H1 (cell line): ENCODE results near the gene RPL37. TPM values are rescaled to one million over a fixed set of nuclear protein-coding genes. Genes with fewer than 3 reads are reported as not detected.
"Not testable (repeated sequence)": the region's sequence is repeated elsewhere in the genome, so short reads cannot be mapped to it uniquely, and the experiment has no call there.

Source experiments
- CTCF ChIA-PET: fragments of 300-600 bp; sonication (Branson Sonifier 250); formaldehyde crosslinking; loops from one replicate; lab custom pipeline; 2021; ENCODE audit not compliant: partially characterized antibody; lab: Charles Lee
- POLR2A ChIA-PET: fragments of 300-600 bp; sonication (Branson Sonifier 250); formaldehyde crosslinking; loops from one replicate; lab custom pipeline; 2021; ENCODE audit warnings: inconsistent platforms; ENCODE audit not compliant: partially characterized antibody; lab: Charles Lee
- DNase-seq, 2 experiments: peaks; one replicate each; pipeline versions ENCODE4 v3.0.0 to v3.0.0-alpha.2; 2010 to 2022; ENCODE audit warnings: low spot score in 2 of 2, low read depth in 1 of 2, mixed read lengths in 1 of 2
- FAIRE-seq: peaks from 2 replicates; lab custom pipeline; 2011; peaks lifted over from hg19 to GRCh38; lab: Jason Lieb, UNC
- H2AFZ ChIP-seq: 2 replicates; pipeline ENCODE4 v1.8.1; 2012; ENCODE audit warnings: low read length, inconsistent platforms
- H2AK5ac ChIP-seq: 2 replicates; pipeline ENCODE4 v1.6.1; 2013; ENCODE audit warnings: low read depth, low read length
- H2BK120ac ChIP-seq: replicated peaks from 2 replicates; pipeline ENCODE3; 2013; ENCODE audit warnings: low read depth, low read length, inconsistent platforms
- H2BK12ac ChIP-seq: 2 replicates; pipeline ENCODE4 v1.6.1; 2013; ENCODE audit warnings: low read depth, low read length
- H2BK15ac ChIP-seq: 2 replicates; pipeline ENCODE4 v1.6.1; 2013; ENCODE audit warnings: low read length
- H2BK20ac ChIP-seq: 2 replicates; pipeline ENCODE4 v1.6.1; 2013; ENCODE audit warnings: low read length
- H2BK5ac ChIP-seq: 2 replicates; pipeline ENCODE4 v1.6.1; 2013; ENCODE audit warnings: low read depth, low read length
- H3K14ac ChIP-seq: 2 replicates; pipeline ENCODE4 v1.6.1; 2013; ENCODE audit warnings: inconsistent platforms; ENCODE audit not compliant: insufficient read length
- H3K18ac ChIP-seq: 2 replicates; pipeline ENCODE4 v1.6.1; 2013; ENCODE audit warnings: low read length; ENCODE audit errors: extremely low read depth
- H3K23ac ChIP-seq: 2 replicates; pipeline ENCODE4 v1.6.1; 2013; ENCODE audit warnings: inconsistent platforms; ENCODE audit not compliant: insufficient read length
- H3K23me2 ChIP-seq: 2 replicates; pipeline ENCODE4 v1.6.1; 2013; ENCODE audit warnings: low read depth, low read length
- H3K27ac ChIP-seq: 2 replicates; pipeline ENCODE4 v1.6.1; 2011; ENCODE audit warnings: low read depth, low read length, inconsistent platforms
- H3K27me3 ChIP-seq, 4 experiments: replicated peaks in 1 of 4; 1 replicate in 1 of 4; 2 replicates in 3 of 4; pipeline versions ENCODE4 v1.6.1 to v1.8.1; 2011 to 2013; ENCODE audit warnings: low read length in 3 of 4, mild to moderate bottlenecking in 3 of 4, inconsistent platforms in 2 of 4, mixed read lengths in 2 of 4, moderate library complexity in 1 of 4; ENCODE audit not compliant: control insufficient read depth in 3 of 4, insufficient read depth in 3 of 4; ENCODE audit errors: extremely low read depth in 1 of 4
- H3K36me3 ChIP-seq, 4 experiments: 2 replicates each; pipeline versions ENCODE4 v1.6.1 to v1.8.1; 2011 to 2013; ENCODE audit warnings: mild to moderate bottlenecking in 4 of 4, low read length in 3 of 4, moderate library complexity in 2 of 4, control low read depth in 1 of 4, inconsistent platforms in 1 of 4; ENCODE audit not compliant: insufficient read depth in 4 of 4, control insufficient read depth in 2 of 4
- H3K4ac ChIP-seq: replicated peaks from 2 replicates; pipeline ENCODE3; 2013; ENCODE audit warnings: low read length, low read depth, mixed read lengths, inconsistent platforms; ENCODE audit not compliant: insufficient read length
- H3K4me1 ChIP-seq, 4 experiments: replicated peaks in 1 of 4; 1 replicate in 1 of 4; 2 replicates in 3 of 4; pipeline versions ENCODE4 v1.6.1 to v1.8.1; 2011 to 2013; ENCODE audit warnings: low read length in 3 of 4, inconsistent platforms in 2 of 4, mixed read lengths in 1 of 4; ENCODE audit not compliant: insufficient read depth in 4 of 4, control insufficient read depth in 3 of 4
- H3K4me2 ChIP-seq, 2 experiments: 2 replicates each; pipeline versions ENCODE4 v1.6.1 to v1.8.1; 2011 to 2013; ENCODE audit warnings: low read depth in 2 of 2, low read length in 2 of 2, control low read depth in 1 of 2, inconsistent platforms in 1 of 2, mild to moderate bottlenecking in 1 of 2; ENCODE audit not compliant: insufficient read depth in 1 of 2
- H3K4me3 ChIP-seq, 4 experiments: fragments of 200-600, 300-600 bp in 1 of 4; sonication (generic), shearing (Covaris generic), sonication (Bioruptor Twin) in 1 of 4; 2 replicates each; pipeline versions ENCODE4 v1.5.1 to v1.8.1; 2011 to 2016; ENCODE audit warnings: low read length in 4 of 4, low read depth in 3 of 4, control low read depth in 2 of 4, inconsistent platforms in 2 of 4, mild to moderate bottlenecking in 2 of 4, mixed read lengths in 1 of 4, moderate library complexity in 1 of 4; ENCODE audit not compliant: insufficient read depth in 2 of 4; ENCODE audit errors: extremely low read depth in 1 of 4
- H3K56ac ChIP-seq: replicated peaks from 2 replicates; pipeline ENCODE3; 2013; ENCODE audit warnings: low read depth, mild to moderate bottlenecking, mixed read lengths, low read length, inconsistent platforms; ENCODE audit not compliant: insufficient read length
- H3K79me1 ChIP-seq: 2 replicates; pipeline ENCODE4 v1.6.1; 2013; ENCODE audit warnings: low read depth, low read length, control low read depth
- H3K79me2 ChIP-seq, 2 experiments: 2 replicates each; pipeline versions ENCODE4 v1.6.1 to v1.8.1; 2012 to 2013; ENCODE audit warnings: low read length in 2 of 2, mild to moderate bottlenecking in 2 of 2, inconsistent platforms in 1 of 2; ENCODE audit not compliant: insufficient read depth in 2 of 2, control insufficient read depth in 1 of 2
- H3K9ac ChIP-seq, 4 experiments: replicated peaks in 1 of 4; 1 replicate in 1 of 4; 2 replicates in 3 of 4; pipeline versions ENCODE4 v1.6.1 to v1.8.1; 2011 to 2013; ENCODE audit warnings: low read depth in 3 of 4, low read length in 3 of 4, control low read depth in 2 of 4, mild to moderate bottlenecking in 2 of 4, moderate library complexity in 2 of 4, inconsistent platforms in 1 of 4; ENCODE audit errors: extremely low read depth in 1 of 4
- H3K9me3 ChIP-seq, 2 experiments: 2 replicates each; pipeline versions ENCODE4 v1.6.1 to v1.8.1; 2012 to 2013; ENCODE audit warnings: mild to moderate bottlenecking in 2 of 2, moderate library complexity in 2 of 2, control low read depth in 1 of 2, inconsistent platforms in 1 of 2, low read depth in 1 of 2, low read length in 1 of 2, mixed read lengths in 1 of 2; ENCODE audit not compliant: insufficient read depth in 2 of 2
- H4K20me1 ChIP-seq, 2 experiments: replicated peaks in 1 of 2; 2 replicates each; pipeline versions ENCODE3 to v1.8.1; 2011 to 2013; ENCODE audit warnings: inconsistent platforms in 2 of 2, low read length in 2 of 2, mild to moderate bottlenecking in 1 of 2; ENCODE audit not compliant: insufficient read depth in 2 of 2, control insufficient read depth in 1 of 2
- H4K5ac ChIP-seq: 2 replicates; pipeline ENCODE4 v1.6.1; 2013; ENCODE audit warnings: low read length, low read depth, mixed read lengths, inconsistent platforms; ENCODE audit not compliant: insufficient read length
- H4K8ac ChIP-seq: 2 replicates; pipeline ENCODE4 v1.8.0; 2013; ENCODE audit warnings: mild to moderate bottlenecking, moderate library complexity, low read length, inconsistent platforms; ENCODE audit not compliant: insufficient read depth; ENCODE audit errors: extremely low read depth
- H4K91ac ChIP-seq: replicated peaks from 2 replicates; pipeline ENCODE3; 2013; ENCODE audit warnings: low read length, mixed read lengths, inconsistent platforms; ENCODE audit not compliant: insufficient read length
- CHD2 ChIP-seq: IDR thresholded peaks from 2 replicates; pipeline ENCODE4 v1.6.1; 2012; ENCODE audit warnings: low read length, improper control_type of control experiment
- KDM1A ChIP-seq: fragments of 200-600, 300-600 bp; sonication (generic); IDR thresholded peaks from 2 replicates; pipeline ENCODE4 v1.7.1; 2016; ENCODE audit warnings: mild to moderate bottlenecking, low read length, borderline replicate concordance
- NRF1 ChIP-seq: IDR thresholded peaks from 2 replicates; pipeline ENCODE4 v1.6.1; 2011; ENCODE audit warnings: mild to moderate bottlenecking, low read depth, low read length, improper control_type of control experiment
- POLR2A ChIP-seq, 2 experiments: IDR thresholded peaks; 1 replicate in 1 of 2; 2 replicates in 1 of 2; pipeline ENCODE4 v1.6.1; 2011; ENCODE audit warnings: low read depth in 2 of 2, low read length in 2 of 2, mild to moderate bottlenecking in 2 of 2; ENCODE audit errors: control extremely low read depth in 1 of 2
- RBBP5 ChIP-seq: IDR thresholded peaks from 2 replicates; pipeline ENCODE4 v1.7.1; 2012; ENCODE audit warnings: low read depth, mild to moderate bottlenecking, inconsistent platforms, low read length, moderate library complexity, borderline replicate concordance
- SP2 ChIP-seq: IDR thresholded peaks from 2 replicates; pipeline ENCODE4 v1.6.1; 2012; ENCODE audit warnings: mild to moderate bottlenecking, low read length, inconsistent platforms
- WGBS, 2 experiments: shearing (Covaris generic) in 1 of 2; methylation state at CpG; one replicate each; pipeline versions ENCODE4 v1.1.6 to v1.1.7; 2013 to 2015; ENCODE audit warnings: low lambda C conversion rate in 2 of 2, mixed read lengths in 2 of 2, inconsistent platforms in 1 of 2, low coverage in 1 of 2, missing lambda C conversion rate in 1 of 2; ENCODE audit not compliant: insufficient replicate concordance in 2 of 2, insufficient coverage in 1 of 2, insufficient read length in 1 of 2; ENCODE audit errors: extremely low coverage in 1 of 2, missing lambda C conversion rate in 1 of 2; 5-methylcytosine and 5-hydroxymethylcytosine counted together
- polyA plus RNA-seq, 7 experiments: library from polyadenylated mRNA; depleted of rRNA in 3 of 7; stranded (reverse) in 5 of 7; unstranded in 2 of 7; fragments of >200 nt in 5 of 7; fragments of 200-250 nt in 2 of 7; gene quantifications; 1 replicate in 5 of 7; 2 replicates in 1 of 7; 4 replicates in 1 of 7; pipeline versions ENCODE4 v1.2.1 to v1.2.3, GENCODE V29; 2011 to 2013; ENCODE audit warnings: missing spikeins in 2 of 7, mixed read lengths in 2 of 7
- total RNA-seq: library from RNA; stranded (reverse); fragmentation: NEBNext Ultra II Directional; extraction: Animal tissue kit (Norgen Biotek cat#: 25700); gene quantifications from 2 replicates; pipeline ENCODE4 v1.2.1, GENCODE V29; 2021
- TF ChIP-seq, protein P1 (sequence below): IDR thresholded peaks from 2 replicates; pipeline ENCODE4 v1.6.1; 2011; ENCODE audit warnings: low read length, improper control_type of control experiment
- TF ChIP-seq, protein P2 (sequence below): IDR thresholded peaks from 2 replicates; pipeline ENCODE4 v1.6.1; 2012; ENCODE audit warnings: low read length, inconsistent platforms

RPL37 gene
- total and polyA plus RNA-seq, 2 of the 8 experiments (the other 6 are each of a cell fraction or from before 2014, with no cell fraction given): 467 to 1,534 TPM

DNA sequence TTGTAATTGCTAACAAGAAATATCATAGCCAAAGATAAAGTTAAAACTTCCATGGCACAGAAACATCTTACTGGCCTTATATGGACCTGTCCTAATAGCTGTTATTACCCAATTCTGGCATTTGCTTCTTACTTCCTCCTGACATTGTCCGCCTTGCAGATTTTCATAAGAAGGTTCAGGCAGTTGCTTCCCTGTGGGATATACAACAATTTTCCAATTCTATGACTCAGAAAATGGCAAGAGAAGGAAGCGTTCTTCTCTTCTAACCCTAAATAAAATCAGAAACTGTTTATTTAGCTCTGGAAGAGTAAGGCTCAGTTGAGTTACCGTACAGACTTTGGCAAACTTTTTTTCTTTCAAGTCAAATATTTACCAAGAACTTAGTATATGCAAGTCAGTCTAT is 38.5 kb downstream of the RPL37 start (continued):
- TF ChIP-seq, protein P1, sequence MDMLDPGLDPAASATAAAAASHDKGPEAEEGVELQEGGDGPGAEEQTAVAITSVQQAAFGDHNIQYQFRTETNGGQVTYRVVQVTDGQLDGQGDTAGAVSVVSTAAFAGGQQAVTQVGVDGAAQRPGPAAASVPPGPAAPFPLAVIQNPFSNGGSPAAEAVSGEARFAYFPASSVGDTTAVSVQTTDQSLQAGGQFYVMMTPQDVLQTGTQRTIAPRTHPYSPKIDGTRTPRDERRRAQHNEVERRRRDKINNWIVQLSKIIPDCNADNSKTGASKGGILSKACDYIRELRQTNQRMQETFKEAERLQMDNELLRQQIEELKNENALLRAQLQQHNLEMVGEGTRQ: no peak
- TF ChIP-seq POLR2A (IDR thresholded peaks at IDR 0.05; ENCODE audit: control extremely low read depth in 1 of 2, low read depth in 2 of 2, low read length in 2 of 2) (no peak), SP2 (no peak), CHD2 (no peak), KDM1A (no peak), NRF1 (no peak), RBBP5 (no peak)
- TF ChIP-seq, protein P2, sequence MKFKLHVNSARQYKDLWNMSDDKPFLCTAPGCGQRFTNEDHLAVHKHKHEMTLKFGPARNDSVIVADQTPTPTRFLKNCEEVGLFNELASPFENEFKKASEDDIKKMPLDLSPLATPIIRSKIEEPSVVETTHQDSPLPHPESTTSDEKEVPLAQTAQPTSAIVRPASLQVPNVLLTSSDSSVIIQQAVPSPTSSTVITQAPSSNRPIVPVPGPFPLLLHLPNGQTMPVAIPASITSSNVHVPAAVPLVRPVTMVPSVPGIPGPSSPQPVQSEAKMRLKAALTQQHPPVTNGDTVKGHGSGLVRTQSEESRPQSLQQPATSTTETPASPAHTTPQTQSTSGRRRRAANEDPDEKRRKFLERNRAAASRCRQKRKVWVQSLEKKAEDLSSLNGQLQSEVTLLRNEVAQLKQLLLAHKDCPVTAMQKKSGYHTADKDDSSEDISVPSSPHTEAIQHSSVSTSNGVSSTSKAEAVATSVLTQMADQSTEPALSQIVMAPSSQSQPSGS: no peak

DNA sequence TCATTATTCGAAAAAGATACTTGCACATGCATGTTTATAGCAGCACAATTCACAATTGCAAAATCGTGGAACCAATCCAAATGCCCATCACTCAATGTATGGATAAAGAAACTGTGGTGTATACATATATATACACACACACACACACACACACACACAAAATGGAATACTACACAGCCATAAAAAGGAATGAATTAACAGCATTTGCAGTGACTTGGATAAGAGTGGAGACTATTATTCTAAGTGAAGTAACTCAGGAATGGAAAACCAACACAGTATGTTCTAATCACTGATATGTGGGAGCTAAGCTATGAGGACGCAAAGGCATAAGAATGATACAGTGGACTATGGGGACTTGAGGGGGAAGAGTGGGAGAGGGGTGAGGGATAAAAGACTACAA is 40.1 kb downstream of the RPL37 start:
- H3K23ac ChIP-seq, H4K20me1 ChIP-seq, H2BK15ac ChIP-seq, H3K18ac ChIP-seq, H3K4ac ChIP-seq, H3K36me3 ChIP-seq, H2BK120ac ChIP-seq, H2BK5ac ChIP-seq, H3K56ac ChIP-seq, H4K8ac ChIP-seq, H3K4me1 ChIP-seq, H3K14ac ChIP-seq, H3K9ac ChIP-seq, H2AFZ ChIP-seq, H3K4me3 ChIP-seq, H2AK5ac ChIP-seq, H4K5ac ChIP-seq, H4K91ac ChIP-seq, H3K79me1 ChIP-seq, H3K27me3 ChIP-seq, FAIRE-seq, CTCF ChIA-PET, H3K4me2 ChIP-seq, H3K23me2 ChIP-seq, DNase-seq, H3K27ac ChIP-seq, H3K9me3 ChIP-seq, H2BK20ac ChIP-seq, H2BK12ac ChIP-seq: not testable (repeated sequence)
- 70% methylated on average over 3 of the region's 3 CpGs; no CpG with 5 or more reads in 1 of the 2 experiments for WGBS, 2 experiments
- POLR2A ChIA-PET: interaction anchor here (2.0 kb wide), 1 partner anchor 41 kb away, joined by 9 read pairs; the partner anchor contains the start of gene RPL37
- peaks cover 29 to 77% of the 10 kb centered on the region in 2 experiments for H3K79me2 ChIP-seq
